HEK293T (cell line): ENCODE data around the gene TXNIP.

Source experiments
- ARNT ChIP-seq: fragments of 450-650 bp; IDR thresholded peaks from 2 replicates; pipeline ENCODE4 v1.6.1; 2017; ENCODE audit warnings: mild to moderate bottlenecking
- BHLHE40 ChIP-seq: fragments of 450-650 bp; IDR thresholded peaks from 2 replicates; pipeline ENCODE4 v1.6.1; 2016; ENCODE audit warnings: mild to moderate bottlenecking, moderate library complexity, borderline replicate concordance
- CTBP1 ChIP-seq: fragments of 450-650 bp; IDR thresholded peaks from 2 replicates; pipeline ENCODE4 v1.6.1; 2016; ENCODE audit warnings: borderline replicate concordance
- ELF4 ChIP-seq: fragments of 450-650 bp; IDR thresholded peaks from 2 replicates; pipeline ENCODE4 v1.6.1; 2017; ENCODE audit warnings: antibody characterized with exemption
- FOXA1 ChIP-seq: fragments of 450-650 bp; IDR thresholded peaks from 2 replicates; pipeline ENCODE4 v1.6.1; 2016; ENCODE audit warnings: mild to moderate bottlenecking
- FOXK2 ChIP-seq: fragments of 450-650 bp; IDR thresholded peaks from 2 replicates; pipeline ENCODE4 v1.6.1; 2016; ENCODE audit warnings: mild to moderate bottlenecking
- FOXM1 ChIP-seq: fragments of 450-650 bp; IDR thresholded peaks from 2 replicates; pipeline ENCODE4 v1.6.1; 2017; ENCODE audit warnings: mild to moderate bottlenecking, borderline replicate concordance
- NFRKB ChIP-seq: fragments of 450-650 bp; IDR thresholded peaks from 2 replicates; pipeline ENCODE4 v1.6.1; 2016; ENCODE audit warnings: mild to moderate bottlenecking, moderate library complexity
- SP1 ChIP-seq: fragments of 450-650 bp; IDR thresholded peaks from 2 replicates; pipeline ENCODE4 v1.6.1; 2017
- SUZ12 ChIP-seq: fragments of 450-650 bp; IDR thresholded peaks from 2 replicates; pipeline ENCODE4 v1.6.1; 2016; ENCODE audit warnings: mild to moderate bottlenecking

GRCh38 chr1:145992502-145992936 is 3.9 kb downstream of the TXNIP start:
- TF ChIP-seq FOXA1, result no peak
- no peak for TF ChIP-seq SP1
- TF ChIP-seq FOXM1, result no peak
- TF ChIP-seq ELF4, result no peak
- no peak for TF ChIP-seq FOXK2
- no peak for TF ChIP-seq CTBP1
- TF ChIP-seq NFRKB, result no peak
- TF ChIP-seq SUZ12, result no peak
- no peak for TF ChIP-seq BHLHE40
- TF ChIP-seq ARNT, result no peak
